Suppressor macrophage treated with lipopolysaccharide for 4 hours (primary cell): ENCODE measurements around the gene CEP135.
"Not testable (repeated sequence)": the region's sequence is repeated elsewhere in the genome, so short reads cannot be mapped to it uniquely, and the experiment has no call there.

Experiments
- DNase-seq: peaks from one replicate; pipeline ENCODE4 v3.0.0-alpha.2; 2020

CEP135 gene

GRCh38 chr4:56028165-56028564 is 79.4 kb downstream of the CEP135 start:
- no peak for DNase-seq

- DNase-seq, result no peak
Measured at GRCh38 chr4:56038487-56039162, 89.9 kb downstream of the CEP135 start.

GRCh38 chr4:56040842-56041241 is 92.1 kb downstream of the CEP135 start:
- DNase-seq, result no peak

GRCh38 chr4:56042225-56042624 is 93.5 kb downstream of the CEP135 start:
- DNase-seq, result no peak

GRCh38 chr4:56048383-56048701 is 99.6 kb downstream of the CEP135 start:
- no peak for DNase-seq

- DNase-seq, result peak; percentile 77
Measured at GRCh38 chr4:56048702-56049431, 100.1 kb downstream of the CEP135 start.

GRCh38 chr4:56050625-56051024 is 101.9 kb downstream of the CEP135 start:
- DNase-seq, result no peak

- DNase-seq, result no peak
Measured at GRCh38 chr4:56051029-56051709, 102.4 kb downstream of the CEP135 start.

- no peak for DNase-seq
Measured at GRCh38 chr4:56051710-56052075, 102.9 kb downstream of the CEP135 start.

- DNase-seq, result no peak
Measured at GRCh38 chr4:56052481-56052880, 103.7 kb downstream of the CEP135 start.

GRCh38 chr4:56052966-56053365 is 104.2 kb downstream of the CEP135 start:
- no peak for DNase-seq

GRCh38 chr4:56055027-56055977 is 106.6 kb downstream of the CEP135 start:
- DNase-seq, result no peak

- no peak for DNase-seq
Measured at GRCh38 chr4:56055991-56056390, 107.2 kb downstream of the CEP135 start.

- no peak for DNase-seq
Measured at GRCh38 chr4:56058555-56058954, 109.8 kb downstream of the CEP135 start.

- DNase-seq, result no peak
Measured at GRCh38 chr4:56060036-56060435, 111.3 kb downstream of the CEP135 start.

- DNase-seq, result no peak
Measured at GRCh38 chr4:56062106-56062505, 113.4 kb downstream of the CEP135 start.

GRCh38 chr4:56062526-56063145 is 113.9 kb downstream of the CEP135 start:
- DNase-seq, result no peak

GRCh38 chr4:56066493-56066892 is 117.7 kb downstream of the CEP135 start:
- no peak for DNase-seq

GRCh38 chr4:56067826-56068225 is 119.1 kb downstream of the CEP135 start:
- no peak for DNase-seq

GRCh38 chr4:56072730-56073129 is 124.0 kb downstream of the CEP135 start:
- not testable (repeated sequence) for DNase-seq

- no peak for DNase-seq
Measured at GRCh38 chr4:56077676-56078075, 128.9 kb downstream of the CEP135 start.

- no peak for DNase-seq
Measured at GRCh38 chr4:56078866-56079265, 130.1 kb downstream of the CEP135 start.

- DNase-seq, result no peak
Measured at GRCh38 chr4:56080384-56080783, 131.6 kb downstream of the CEP135 start.
